Heart right ventricle (tissue), 16 donors: ENCODE results near the gene C10orf120. TPM values are rescaled to one million over a fixed set of nuclear protein-coding genes. Genes with fewer than 3 reads are reported as not detected.

Experiments
- ATAC-seq, 8 donors: fragments of 200-7000 bp; cut with Tn5 transposase; one replicate each; pipeline ENCODE4 v1.9.1; 2020; ENCODE audit warnings: mild to moderate bottlenecking in 8 of 8, moderate library complexity in 8 of 8, moderate number of reproducible peaks in 1 of 8
- DNase-seq, 2 donors: peaks; one replicate each; pipeline ENCODE4 v3.0.0-alpha.2; 2020
- H3K27ac ChIP-seq, 10 donors: fragments of 200-600 bp; sonication (generic) in 2 of 10; one replicate each; pipeline versions ENCODE4 v1.5.0 to v1.8.0; 2020 to 2022; ENCODE audit warnings: mild to moderate bottlenecking in 3 of 10
- H3K27me3 ChIP-seq, 7 donors: fragments of 200-600 bp; one replicate each; pipeline ENCODE4 v1.8.0; 2021 to 2022; ENCODE audit warnings: mild to moderate bottlenecking in 2 of 7
- H3K36me3 ChIP-seq, 9 donors: fragments of 200-600 bp; sonication (generic) in 1 of 9; one replicate each; pipeline versions ENCODE4 v1.5.0 to v1.8.0; 2020 to 2022; ENCODE audit warnings: mild to moderate bottlenecking in 2 of 9
- H3K4me1 ChIP-seq, 9 donors: fragments of 200-600 bp; sonication (generic) in 1 of 9; one replicate each; pipeline versions ENCODE4 v1.5.0 to v1.8.0; 2020 to 2022; ENCODE audit warnings: mild to moderate bottlenecking in 4 of 9
- H3K4me3 ChIP-seq, 10 donors: fragments of 200-600 bp; sonication (generic) in 2 of 10; one replicate each; pipeline versions ENCODE4 v1.5.0 to v1.8.0; 2020 to 2022; ENCODE audit warnings: mild to moderate bottlenecking in 7 of 10, moderate library complexity in 2 of 10
- H3K9me3 ChIP-seq, 11 donors: fragments of 200-600 bp in 10 of 11; sonication (generic) in 2 of 11; one replicate each; pipeline versions ENCODE4 v1.5.0 to v1.8.0; 2013 to 2022; ENCODE audit warnings: mild to moderate bottlenecking in 2 of 11, control low read depth in 1 of 11, moderate library complexity in 1 of 11
- WGBS, 2 donors: extraction: QIAGEN DNeasy Blood & Tissue Kit; methylation state at CpG; one replicate each; pipeline ENCODE4 v1.1.7; 2013; ENCODE audit warnings: inconsistent platforms in 1 of 2; 5-methylcytosine and 5-hydroxymethylcytosine counted together
- intact Hi-C, 10 donors: fragments of 100-400 bp; cut with DNase I; formaldehyde crosslinking; loops; one replicate each; pipeline versions ENCODE4 v1.11.1 to v1.14.2; 2022
- long read RNA-seq, 3 donors: library from polyadenylated mRNA; unstranded; transcript quantifications; one replicate each; pipeline ENCODE4 v2.0.0, GENCODE V29; 2020 to 2021
- polyA plus RNA-seq, 2 donors: library from polyadenylated mRNA; stranded (reverse); fragments of 200-250 nt; gene quantifications; one replicate each; pipeline ENCODE4 v1.2.3, GENCODE V29; 2013
- total RNA-seq, 10 donors: library from RNA; stranded (reverse); fragmentation: NEBNext Ultra II Directional in 3 of 10; extraction: Animal tissue kit (Norgen Biotek cat#: 25700) in 3 of 10; gene quantifications; one replicate each; pipeline versions ENCODE4 v1.2.1 to v1.2.4, GENCODE V29; 2021 to 2023
- TF ChIP-seq, protein P1 (sequence below), 9 donors: fragments of 200-600 bp; sonication (generic) in 2 of 9; IDR thresholded peaks; one replicate each; pipeline versions ENCODE4 v1.5.0 to v1.8.0; 2021 to 2022; ENCODE audit warnings: antibody characterized with exemption in 9 of 9, mild to moderate bottlenecking in 5 of 9, moderate library complexity in 1 of 9
- donor health status: Arrhythmogenic right ventricular cardiomyopathy.
- donor health status: ischemic (EF 13 %, LVEDD 7.1; RV severe dilation, severe dysfunction).
- donor health status: healthy with polysubstance abuse.
- donor health status: DM: no; HTN: yes; CAD: no.
- donor health status: DM: no; HTN: no; CAD: no.
- donor health status: ischemic (EF 25% LVEDD 6.9; RV normal size, moderate dysfunction).
- donor health status: ischemic (EF 25% LVEDD 5.7; RV mildly dilated, moderate dysfunction).
- donor health status: healthy.
- donor health status: DM: yes; HTN: yes; CAD: no.
- donor health status: Ischemic cardiomyopathy.
- donor health status: ischemic (EF 35%, LVEDD 5.7; RV mildly dilated, moderate dysfunction).
- donor health status: nonischemic (EF 11% LVEDD 7.7; RV severe dilation, severe dysfunction).
- donor health status: DM: yes; HTN: yes; CAD: no.
- donor health status: PGD.
- donor health status: ischemic (EF 29% LVEDD 5.4; RV normal size, mild dysfunction).
- donor health status: nonischemic (EF 23%, LVEDD 6.1; RV moderate dilation, normal function).

Gene C10orf120
- not detected for total RNA-seq
- not detected for polyA plus RNA-seq
- long read RNA-seq, donor 1 = 0 reads
- long read RNA-seq, donor 2 = 0 reads
- long read RNA-seq, donor 3 = 0 reads

DNA sequence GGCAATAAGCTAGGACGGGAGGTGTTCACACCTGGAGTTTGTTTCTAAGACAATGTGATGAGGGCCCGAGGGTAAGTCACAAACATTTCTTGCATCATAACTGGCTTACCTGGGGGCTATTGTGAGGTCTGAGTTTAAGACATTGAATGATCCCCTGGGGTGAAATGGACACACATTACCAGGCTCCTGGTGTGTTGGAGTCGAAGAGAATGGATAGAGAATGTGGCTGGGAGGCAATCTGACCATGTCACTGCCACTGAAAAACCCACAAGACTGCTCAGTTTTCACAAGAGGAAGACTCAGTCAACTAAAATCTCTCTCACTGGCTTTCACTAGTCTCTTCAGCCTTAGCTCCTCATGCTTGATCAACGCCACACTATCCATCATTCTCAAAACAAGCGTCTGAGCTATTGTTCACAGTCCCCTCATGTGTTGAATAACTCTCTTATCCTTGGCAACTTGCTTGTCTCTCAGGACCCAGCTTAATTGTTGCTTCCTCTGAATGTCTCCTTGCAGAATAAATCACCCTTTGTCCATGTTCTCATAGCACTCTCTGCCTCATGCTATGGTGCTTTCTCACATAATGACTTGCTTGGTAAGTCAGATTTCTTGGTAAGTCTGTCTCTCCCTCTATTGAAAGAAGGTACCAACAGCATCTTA, at the start of gene C10orf120:
Gene C10orf120, minus strand, starts transcription at position 51 of the 660 bp plus-strand sequence. CDS start 56 bp downstream, outside the sequence.
- intact Hi-C loops = loop anchor here (5.0 to 10.0 kb wide), 8 partner anchors 53 to 418 kb away; partner anchors contain the start of gene DMBT1 (in 4 of the 10)
- TF ChIP-seq, protein P1, sequence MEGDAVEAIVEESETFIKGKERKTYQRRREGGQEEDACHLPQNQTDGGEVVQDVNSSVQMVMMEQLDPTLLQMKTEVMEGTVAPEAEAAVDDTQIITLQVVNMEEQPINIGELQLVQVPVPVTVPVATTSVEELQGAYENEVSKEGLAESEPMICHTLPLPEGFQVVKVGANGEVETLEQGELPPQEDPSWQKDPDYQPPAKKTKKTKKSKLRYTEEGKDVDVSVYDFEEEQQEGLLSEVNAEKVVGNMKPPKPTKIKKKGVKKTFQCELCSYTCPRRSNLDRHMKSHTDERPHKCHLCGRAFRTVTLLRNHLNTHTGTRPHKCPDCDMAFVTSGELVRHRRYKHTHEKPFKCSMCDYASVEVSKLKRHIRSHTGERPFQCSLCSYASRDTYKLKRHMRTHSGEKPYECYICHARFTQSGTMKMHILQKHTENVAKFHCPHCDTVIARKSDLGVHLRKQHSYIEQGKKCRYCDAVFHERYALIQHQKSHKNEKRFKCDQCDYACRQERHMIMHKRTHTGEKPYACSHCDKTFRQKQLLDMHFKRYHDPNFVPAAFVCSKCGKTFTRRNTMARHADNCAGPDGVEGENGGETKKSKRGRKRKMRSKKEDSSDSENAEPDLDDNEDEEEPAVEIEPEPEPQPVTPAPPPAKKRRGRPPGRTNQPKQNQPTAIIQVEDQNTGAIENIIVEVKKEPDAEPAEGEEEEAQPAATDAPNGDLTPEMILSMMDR (IDR thresholded peaks at IDR 0.05) = no peak
- no peaks in the 10 kb centered on the region for H3K4me1 ChIP-seq
- 81 to 84% methylated on average over 5 of the region's 5 CpGs for WGBS, 2 donors
- no peaks in the 10 kb centered on the region for H3K36me3 ChIP-seq
- H3K27me3 ChIP-seq = no peaks in the 10 kb centered on the region
- DNase-seq (no peak), ATAC-seq (no peak)
- no peaks in the 10 kb centered on the region for H3K9me3 ChIP-seq
- H3K4me3 ChIP-seq = no peak within 1 kb of the TSS
- no peak within 1 kb of the TSS for H3K27ac ChIP-seq

DNA sequence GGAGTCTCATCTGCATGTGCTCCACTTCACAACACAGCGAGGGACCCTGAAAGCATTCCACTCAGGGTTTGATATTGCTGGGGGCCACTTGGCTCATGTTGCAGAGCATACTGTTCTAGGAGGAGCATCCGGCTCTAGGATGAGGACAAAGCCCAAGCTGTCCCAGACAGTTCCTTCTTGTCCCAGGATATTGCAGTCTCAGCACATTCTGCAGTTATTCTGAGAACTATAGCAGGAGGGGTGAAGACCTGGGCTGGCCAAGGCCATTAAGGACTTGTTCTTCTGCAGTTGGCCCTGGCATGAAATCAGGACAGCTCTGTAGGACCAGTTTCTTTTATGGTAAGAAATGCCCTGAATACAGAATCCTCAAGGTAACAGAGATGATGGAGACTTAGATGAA, 48.9 kb upstream of the C10orf120 start:
- TF ChIP-seq, protein P1 (IDR thresholded peaks at IDR 0.05) = no peak
- Histone ChIP-seq H3K4me1 (no peaks in the 10 kb centered on the region), H3K9me3 (no peaks in the 10 kb centered on the region), H3K4me3 (no peak overlapping the region), H3K27me3 (peaks cover 0 to 31% (median 3%) of the 10 kb centered on the region in 7 donors), H3K36me3 (no peaks in the 10 kb centered on the region), H3K27ac (no peak overlapping the region)
- ATAC-seq (no peak), DNase-seq (no peak)
- intact Hi-C loops = no loop called here
- WGBS, 2 donors = 56 to 58% methylated on average over 2 of the region's 2 CpGs

DNA sequence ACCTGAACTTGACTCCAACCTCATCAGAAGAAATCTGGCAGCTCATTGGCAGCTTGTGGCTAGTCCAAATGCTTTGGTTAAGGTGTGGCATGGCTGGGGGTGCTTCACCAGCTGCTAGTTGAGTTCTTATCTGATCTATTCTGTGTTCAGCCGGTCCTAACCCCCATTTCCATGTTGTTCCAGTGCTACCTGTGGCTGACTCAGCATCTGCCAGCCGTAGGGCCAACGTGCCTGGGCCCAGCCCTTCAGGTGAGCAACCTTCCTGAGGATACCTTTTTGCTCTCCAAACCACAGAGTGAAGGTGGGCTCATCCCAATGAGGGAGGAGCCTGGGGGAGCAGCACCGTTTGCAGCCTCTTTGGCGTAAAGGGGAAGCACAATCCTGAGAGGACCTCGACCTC, 46.8 kb upstream of the C10orf120 start:
- peaks cover 0 to 34% (median 7%) of the 10 kb centered on the region in 7 donors for H3K27me3 ChIP-seq
- 60 to 61% methylated on average over 6 of the region's 6 CpGs for WGBS, 2 donors
- DNase-seq = no peak
- no peak overlapping the region for H3K4me3 ChIP-seq
- ATAC-seq = no peak
- no peaks in the 10 kb centered on the region for H3K36me3 ChIP-seq
- TF ChIP-seq, protein P1 (IDR thresholded peaks at IDR 0.05) = no peak
- no peak overlapping the region for H3K27ac ChIP-seq
- intact Hi-C loops = no loop called here
- H3K4me1 ChIP-seq = no peaks in the 10 kb centered on the region
- H3K9me3 ChIP-seq = no peaks in the 10 kb centered on the region

DNA sequence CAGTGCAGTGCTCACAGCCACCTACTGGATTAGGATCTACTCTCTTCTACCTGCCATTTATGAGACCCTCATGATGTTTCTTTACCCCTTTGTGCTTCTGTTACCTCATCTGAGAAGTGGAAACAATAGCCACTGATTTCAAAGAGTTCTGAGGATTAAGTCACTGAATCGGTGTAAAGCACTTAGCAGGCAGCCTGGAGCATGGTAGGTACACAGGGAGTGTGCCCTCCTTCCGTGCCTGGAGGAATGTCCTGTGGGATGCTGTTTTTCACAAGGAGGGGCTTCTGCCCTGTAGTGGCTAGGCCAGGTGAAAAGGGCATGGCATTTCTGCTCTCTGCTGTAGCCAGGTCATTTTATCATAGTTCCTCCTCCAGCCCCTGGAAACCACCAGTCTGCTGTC, 44.6 kb upstream of the C10orf120 start:
- no peak for DNase-seq
- Histone ChIP-seq H3K4me3 (no peak overlapping the region), H3K36me3 (no peaks in the 10 kb centered on the region), H3K27me3 (peaks cover 0 to 33% (median 7%) of the 10 kb centered on the region in 7 donors), H3K9me3 (no peaks in the 10 kb centered on the region), H3K4me1 (no peaks in the 10 kb centered on the region), H3K27ac (no peak overlapping the region)
- WGBS, 2 donors = 54% methylated on average over 2 of the region's 2 CpGs
- ATAC-seq = no peak
- intact Hi-C loops = no loop called here
- TF ChIP-seq, protein P1 (IDR thresholded peaks at IDR 0.05) = no peak
